DOHH2 (cell line): ENCODE results near the gene BATF.

Source experiments
- H3F3A ChIP-seq: fragments of 200-600 bp; sonication (generic), shearing (Covaris generic); 2 replicates; pipeline ENCODE4 v1.6.0; 2016; ENCODE audit warnings: antibody characterized with exemption, mild to moderate bottlenecking; ENCODE audit not compliant: control insufficient read depth, insufficient read depth
- H3K27ac ChIP-seq: fragments of 200-600 bp; sonication (generic); 2 replicates; pipeline ENCODE4 v1.5.1; 2014; ENCODE audit warnings: low read depth, mild to moderate bottlenecking, low read length, moderate library complexity
- H3K27me3 ChIP-seq: fragments of 200-600 bp; sonication (generic); 2 replicates; pipeline ENCODE4 v1.6.1; 2014; ENCODE audit warnings: mild to moderate bottlenecking, low read length, mixed read lengths; ENCODE audit not compliant: control insufficient read depth
- H3K36me3 ChIP-seq: fragments of 200-600 bp; sonication (generic); 2 replicates; pipeline ENCODE4 v1.6.1; 2014; ENCODE audit warnings: mild to moderate bottlenecking, low read length, moderate library complexity, mixed read lengths; ENCODE audit not compliant: control insufficient read depth
- H3K4me1 ChIP-seq: fragments of 200-600 bp; sonication (generic); 2 replicates; pipeline ENCODE4 v1.6.1; 2014; ENCODE audit warnings: mild to moderate bottlenecking, low read length, mixed read lengths; ENCODE audit not compliant: control insufficient read depth
- H3K4me2 ChIP-seq: fragments of 200-600 bp; sonication (generic); 2 replicates; pipeline ENCODE4 v1.6.0; 2014; ENCODE audit warnings: mild to moderate bottlenecking, low read length, moderate library complexity
- H3K4me3 ChIP-seq: fragments of 200-600 bp; sonication (generic); 2 replicates; pipeline ENCODE4 v1.5.1; 2014; ENCODE audit warnings: mild to moderate bottlenecking, low read length, mixed read lengths
- H3K79me2 ChIP-seq: fragments of 200-600 bp; sonication (generic); 2 replicates; pipeline ENCODE4 v1.6.1; 2014; ENCODE audit warnings: mild to moderate bottlenecking, low read length, mixed read lengths; ENCODE audit not compliant: control insufficient read depth
- H3K9me2 ChIP-seq: fragments of 200-600 bp; sonication (generic); replicated peaks from 2 replicates; pipeline ENCODE4 v1.6.1; 2014; ENCODE audit warnings: mild to moderate bottlenecking, low read length, mixed read lengths; ENCODE audit not compliant: control insufficient read depth
- H3K9me3 ChIP-seq: fragments of 200-600 bp; sonication (generic); 2 replicates; pipeline ENCODE4 v1.6.1; 2014; ENCODE audit warnings: antibody characterized with exemption, low read length, mixed read lengths; ENCODE audit not compliant: control insufficient read depth, insufficient read depth
- H4K20me1 ChIP-seq: fragments of 200-600 bp; sonication (generic); 2 replicates; pipeline ENCODE4 v1.6.0; 2014; ENCODE audit warnings: low read depth, mild to moderate bottlenecking, antibody characterized with exemption, low read length, moderate library complexity; ENCODE audit not compliant: control insufficient read depth, insufficient read depth
- CTCF ChIP-seq: fragments of 200-600 bp; sonication (generic); IDR thresholded peaks from one replicate; pipeline ENCODE4 v1.5.1; 2014; ENCODE audit warnings: antibody characterized with exemption, mild to moderate bottlenecking, low read depth, low read length; ENCODE audit not compliant: poor library complexity, severe bottlenecking
- EZH2phosphoT487 ChIP-seq: fragments of 200-600 bp; sonication (generic); IDR thresholded peaks from 2 replicates; pipeline ENCODE4 v1.6.1; 2017; ENCODE audit warnings: borderline replicate concordance, mild to moderate bottlenecking, antibody characterized with exemption, low read length, moderate library complexity, mixed read lengths

BATF gene

DNA sequence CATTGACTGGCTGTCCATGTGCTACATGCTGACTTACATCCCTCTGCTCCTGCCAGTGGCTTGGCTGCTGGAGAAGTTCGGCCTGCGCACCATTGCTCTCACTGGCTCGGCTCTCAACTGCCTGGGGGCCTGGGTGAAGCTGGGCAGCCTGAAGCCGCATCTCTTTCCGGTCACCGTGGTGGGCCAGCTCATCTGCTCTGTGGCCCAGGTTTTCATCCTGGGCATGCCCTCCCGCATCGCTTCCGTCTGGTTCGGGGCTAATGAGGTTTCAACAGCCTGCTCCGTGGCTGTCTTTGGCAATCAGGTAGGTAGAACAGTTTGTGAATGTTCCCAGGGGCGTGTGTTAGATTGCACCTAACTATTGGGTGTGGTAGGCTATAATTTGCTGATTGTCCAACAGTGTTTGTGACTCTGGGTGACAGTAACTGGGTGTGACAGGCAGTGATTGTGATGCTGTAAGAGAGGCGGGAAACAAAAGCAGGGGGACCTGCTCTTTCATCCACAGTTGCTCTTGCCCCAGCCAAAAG, 57.1 kb downstream of the BATF start:
- Histone ChIP-seq H3F3A (no peaks in the 10 kb centered on the region), H3K4me3 (no peak overlapping the region), H3K9me2 (no peaks in the 10 kb centered on the region), H3K4me2 (no peak overlapping the region), H3K36me3 (no peaks in the 10 kb centered on the region), H3K4me1 (peaks cover 5% of the 10 kb centered on the region), H3K79me2 (no peaks in the 10 kb centered on the region), H3K27me3 (peaks cover 22% of the 10 kb centered on the region), H3K9me3 (no peaks in the 10 kb centered on the region), H3K27ac (no peak overlapping the region), H4K20me1 (no peaks in the 10 kb centered on the region)
- no peak for TF ChIP-seq CTCF
- no peak for TF ChIP-seq EZH2phosphoT487

- H3K4me3 ChIP-seq: no peak overlapping the region
- no peaks in the 10 kb centered on the region for H3K9me3 ChIP-seq
- no peaks in the 10 kb centered on the region for H3K79me2 ChIP-seq
- no peaks in the 10 kb centered on the region for H3K9me2 ChIP-seq
- no peak overlapping the region for H3K4me2 ChIP-seq
- H3K36me3 ChIP-seq: no peaks in the 10 kb centered on the region
- peaks cover 5% of the 10 kb centered on the region for H3K4me1 ChIP-seq
- H4K20me1 ChIP-seq: no peaks in the 10 kb centered on the region
- H3F3A ChIP-seq: no peaks in the 10 kb centered on the region
- no peak for TF ChIP-seq EZH2phosphoT487
- no peak for TF ChIP-seq CTCF
- peaks cover 22% of the 10 kb centered on the region for H3K27me3 ChIP-seq
- H3K27ac ChIP-seq: no peak overlapping the region
These were observed 57.6 kb downstream of the BATF start for GRCh38 chr14:75579882-75580281.

DNA sequence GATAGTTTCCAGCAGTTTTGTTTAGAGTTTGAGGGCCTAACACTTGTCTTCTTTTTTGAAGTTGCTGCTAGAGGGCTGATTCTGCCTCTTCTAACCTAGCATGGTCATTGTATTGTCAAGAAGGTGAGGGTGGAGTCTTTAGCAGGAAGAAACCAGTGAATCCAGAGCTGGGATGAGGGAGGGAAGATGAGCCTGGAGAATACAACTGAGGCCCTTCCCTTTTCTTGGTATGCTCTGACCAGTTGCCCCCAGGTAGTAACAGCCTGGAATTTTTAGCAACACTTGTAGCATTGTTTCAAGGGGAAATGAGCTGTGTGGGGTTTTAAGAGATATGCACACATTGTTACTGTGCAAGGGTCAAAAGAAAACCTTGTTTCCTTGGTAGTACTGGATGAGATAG, 65.1 kb downstream of the BATF start:
- TF ChIP-seq EZH2phosphoT487 (no peak), CTCF (no peak)
- H3K9me3 ChIP-seq: peaks cover 6% of the 10 kb centered on the region; the same call in 1 of the 2 replicates

More for the DNA sequence above, 65.1 kb downstream of the BATF start:
- Histone ChIP-seq H3K27me3 (peaks cover 8% of the 10 kb centered on the region), H3K9me2 (no peaks in the 10 kb centered on the region), H3F3A (no peaks in the 10 kb centered on the region), H4K20me1 (no peaks in the 10 kb centered on the region), H3K4me2 (no peak overlapping the region), H3K4me1 (0 out of 2 replicates have a peak, but pooled peaks cover 6% of the 10 kb centered on the region), H3K27ac (no peak overlapping the region), H3K79me2 (no peaks in the 10 kb centered on the region), H3K36me3 (no peaks in the 10 kb centered on the region), H3K4me3 (no peak overlapping the region)
